SK-N-SH treated with all-trans-retinoic acid at 6 μM for 48 hours (cell line): ENCODE measurements around the gene UHRF1.

Experiments
- ATAC-seq: fragments of 200-7000 bp; cut with Tn5 transposase; 3 replicates; pipeline ENCODE4 v1.9.1; 2020; ENCODE audit warnings: mild to moderate bottlenecking, moderate library complexity
- ARNTL ChIP-seq: fragments of 450-650 bp; formaldehyde crosslinking; IDR thresholded peaks from 2 replicates; pipeline ENCODE4 v1.5.0; 2020; ENCODE audit warnings: low read depth, mild to moderate bottlenecking, moderate library complexity, borderline replicate concordance
- BACH2 ChIP-seq: fragments of 250-450 bp; sonication (Bioruptor Pico); IDR thresholded peaks from 2 replicates; pipeline ENCODE4 v1.9.0; 2021; ENCODE audit warnings: mild to moderate bottlenecking, borderline replicate concordance
- CREB5 ChIP-seq: fragments of 250-450 bp; sonication (Bioruptor Pico); IDR thresholded peaks from 2 replicates; pipeline ENCODE4 v1.5.1; 2020; ENCODE audit warnings: low read depth, mild to moderate bottlenecking, moderate library complexity
- CSDC2 ChIP-seq: fragments of 250-450 bp; sonication (Bioruptor Pico); IDR thresholded peaks from 2 replicates; pipeline ENCODE4 v1.5.0; 2020; ENCODE audit warnings: mild to moderate bottlenecking, moderate library complexity
- ESRRG ChIP-seq: fragments of 250-450 bp; sonication (Bioruptor Pico); IDR thresholded peaks from 2 replicates; pipeline ENCODE4 v1.6.1; 2021; ENCODE audit warnings: mild to moderate bottlenecking
- GLIS3 ChIP-seq: fragments of 250-450 bp; sonication (Bioruptor Pico); IDR thresholded peaks from 2 replicates; pipeline ENCODE4 v1.5.0; 2020; ENCODE audit warnings: mild to moderate bottlenecking, moderate library complexity
- ISL1 ChIP-seq: fragments of 250-450 bp; sonication (Bioruptor Pico); IDR thresholded peaks from 2 replicates; pipeline ENCODE4 v2.1.2; 2022; ENCODE audit warnings: mild to moderate bottlenecking, moderate library complexity
- OSR1 ChIP-seq: fragments of 250-450 bp; sonication (Bioruptor Pico); IDR thresholded peaks from 2 replicates; pipeline ENCODE4 v1.8.0; 2022; ENCODE audit warnings: moderate library complexity, mild to moderate bottlenecking, inconsistent platforms
- PATZ1 ChIP-seq: fragments of 250-450 bp; sonication (Bioruptor Pico); IDR thresholded peaks from 2 replicates; pipeline ENCODE4 v1.8.0; 2020; ENCODE audit warnings: mild to moderate bottlenecking, moderate library complexity, borderline replicate concordance
- POU6F1 ChIP-seq: fragments of 250-450 bp; sonication (Bioruptor Pico); IDR thresholded peaks from 2 replicates; pipeline ENCODE4 v1.8.0; 2021; ENCODE audit warnings: low read depth, mild to moderate bottlenecking, moderate library complexity, borderline replicate concordance
- PPARA ChIP-seq: fragments of 250-450 bp; sonication (Bioruptor Pico); IDR thresholded peaks from 2 replicates; pipeline ENCODE4 v1.5.0; 2020; ENCODE audit warnings: mild to moderate bottlenecking, borderline replicate concordance
- RARB ChIP-seq: fragments of 250-450 bp; sonication (Bioruptor Pico); IDR thresholded peaks from 2 replicates; pipeline ENCODE4 v1.8.0; 2021; ENCODE audit warnings: mild to moderate bottlenecking, moderate library complexity
- TCF4 ChIP-seq: fragments of 250-450 bp; sonication (Bioruptor Pico); IDR thresholded peaks from 2 replicates; pipeline ENCODE4 v1.8.0; 2021; ENCODE audit warnings: mild to moderate bottlenecking, moderate library complexity, borderline replicate concordance
- TOX ChIP-seq: fragments of 250-450 bp; sonication (Bioruptor Pico); IDR thresholded peaks from 2 replicates; pipeline ENCODE4 v1.8.0; 2021; ENCODE audit warnings: mild to moderate bottlenecking, moderate library complexity, borderline replicate concordance
- ZC3H10 ChIP-seq: fragments of 250-450 bp; sonication (Bioruptor Pico); IDR thresholded peaks from 2 replicates; pipeline ENCODE4 v1.5.1; 2021; ENCODE audit warnings: mild to moderate bottlenecking, moderate library complexity
- ZFP3 ChIP-seq: fragments of 250-450 bp; sonication (Bioruptor Pico); IDR thresholded peaks from 2 replicates; pipeline ENCODE4 v1.5.0; 2020; ENCODE audit warnings: mild to moderate bottlenecking, moderate library complexity
- ZFP30 ChIP-seq: fragments of 450-650 bp; formaldehyde crosslinking; IDR thresholded peaks from 2 replicates; pipeline ENCODE4 v1.5.0; 2022; ENCODE audit warnings: mild to moderate bottlenecking, moderate library complexity
- ZNF565 ChIP-seq: fragments of 450-650 bp; formaldehyde crosslinking; conservative IDR thresholded peaks from 2 replicates; pipeline ENCODE4 v1.5.0; 2020; ENCODE audit warnings: low read depth, mild to moderate bottlenecking, moderate library complexity
- ZNF70 ChIP-seq: fragments of 450-650 bp; formaldehyde crosslinking; IDR thresholded peaks from 2 replicates; pipeline ENCODE4 v1.5.0; 2020; ENCODE audit warnings: mild to moderate bottlenecking, moderate library complexity
- ZNF8 ChIP-seq: fragments of 450-650 bp; formaldehyde crosslinking; IDR thresholded peaks from 2 replicates; pipeline ENCODE4 v1.5.0; 2020; ENCODE audit warnings: mild to moderate bottlenecking, moderate library complexity
- TF ChIP-seq, protein P1 (sequence below): fragments of 250-450 bp; sonication (Bioruptor Pico); IDR thresholded peaks from 2 replicates; pipeline ENCODE4 v1.5.1; 2021; ENCODE audit warnings: mild to moderate bottlenecking, moderate library complexity
- TF ChIP-seq, protein P2 (sequence below): fragments of 250-450 bp; sonication (Bioruptor Pico); IDR thresholded peaks from 2 replicates; pipeline ENCODE4 v1.5.0; 2020; ENCODE audit warnings: mild to moderate bottlenecking, moderate library complexity

UHRF1 gene

GRCh38 chr19:5002143-5002542 lies 92.8 kb downstream of the UHRF1 start:
- TF ChIP-seq ZFP30 (CRISPR knock-in tag) (no peak), ISL1 (CRISPR knock-in tag) (no peak), TOX (CRISPR knock-in tag) (no peak), PATZ1 (CRISPR knock-in tag) (no peak), RARB (CRISPR knock-in tag) (no peak), BACH2 (CRISPR knock-in tag) (no peak), ZFP3 (CRISPR knock-in tag) (no peak), ARNTL (CRISPR knock-in tag) (no peak), PPARA (no peak), ZNF565 (CRISPR knock-in tag) (no peak), ZNF8 (CRISPR knock-in tag) (no peak)
- no peak for ATAC-seq

DNA sequence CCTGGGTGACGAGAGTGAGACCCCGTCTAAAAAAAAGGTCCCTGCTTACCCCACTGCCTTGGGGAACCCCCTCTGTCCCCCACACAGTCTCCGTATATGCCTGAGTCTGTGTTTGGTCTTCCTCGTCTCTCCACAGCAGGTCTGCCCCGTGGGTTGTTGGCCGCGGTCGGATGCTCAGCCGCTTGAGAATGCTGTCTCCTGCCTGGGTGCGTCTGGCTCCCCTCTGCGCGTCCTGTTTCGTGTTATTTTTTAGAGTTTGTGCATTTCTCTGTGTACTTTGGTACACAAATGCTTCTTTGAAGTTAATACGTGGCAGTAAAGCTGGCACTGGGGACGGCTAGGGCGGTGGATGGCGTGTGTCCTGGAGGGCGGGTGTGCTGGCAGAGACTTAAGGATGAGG lies 94.5 kb downstream of the UHRF1 start:
- no peak for TF ChIP-seq ZNF565 (CRISPR knock-in tag)
- no peak for TF ChIP-seq ESRRG (CRISPR knock-in tag)
- no peak for TF ChIP-seq RARB (CRISPR knock-in tag)
- TF ChIP-seq CSDC2 (CRISPR knock-in tag) = no peak
- no peak for TF ChIP-seq ZFP3 (CRISPR knock-in tag)
- no peak for TF ChIP-seq POU6F1 (CRISPR knock-in tag)
- TF ChIP-seq TCF4 = no peak
- TF ChIP-seq, all 23 proteins: peak for 0
- ATAC-seq = no peak

GRCh38 chr19:5005096-5005495 lies 95.8 kb downstream of the UHRF1 start:
- TF ChIP-seq TOX (CRISPR knock-in tag) (no peak), ZNF70 (no peak), ZNF8 (CRISPR knock-in tag) (no peak), CREB5 (no peak), ZFP30 (CRISPR knock-in tag) (no peak), GLIS3 (CRISPR knock-in tag) (no peak), ZFP3 (CRISPR knock-in tag) (no peak), TCF4 (no peak), PPARA (no peak), OSR1 (CRISPR knock-in tag) (no peak), ZNF565 (CRISPR knock-in tag) (no peak), ZC3H10 (no peak), ESRRG (CRISPR knock-in tag) (no peak), ISL1 (CRISPR knock-in tag) (no peak), ARNTL (CRISPR knock-in tag) (no peak), BACH2 (CRISPR knock-in tag) (no peak), POU6F1 (CRISPR knock-in tag) (no peak)
- TF ChIP-seq, protein P1, sequence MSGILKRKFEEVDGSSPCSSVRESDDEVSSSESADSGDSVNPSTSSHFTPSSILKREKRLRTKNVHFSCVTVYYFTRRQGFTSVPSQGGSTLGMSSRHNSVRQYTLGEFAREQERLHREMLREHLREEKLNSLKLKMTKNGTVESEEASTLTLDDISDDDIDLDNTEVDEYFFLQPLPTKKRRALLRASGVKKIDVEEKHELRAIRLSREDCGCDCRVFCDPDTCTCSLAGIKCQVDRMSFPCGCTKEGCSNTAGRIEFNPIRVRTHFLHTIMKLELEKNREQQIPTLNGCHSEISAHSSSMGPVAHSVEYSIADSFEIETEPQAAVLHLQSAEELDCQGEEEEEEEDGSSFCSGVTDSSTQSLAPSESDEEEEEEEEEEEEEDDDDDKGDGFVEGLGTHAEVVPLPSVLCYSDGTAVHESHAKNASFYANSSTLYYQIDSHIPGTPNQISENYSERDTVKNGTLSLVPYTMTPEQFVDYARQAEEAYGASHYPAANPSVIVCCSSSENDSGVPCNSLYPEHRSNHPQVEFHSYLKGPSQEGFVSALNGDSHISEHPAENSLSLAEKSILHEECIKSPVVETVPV (CRISPR knock-in tag) = no peak
- TF ChIP-seq, protein P2, sequence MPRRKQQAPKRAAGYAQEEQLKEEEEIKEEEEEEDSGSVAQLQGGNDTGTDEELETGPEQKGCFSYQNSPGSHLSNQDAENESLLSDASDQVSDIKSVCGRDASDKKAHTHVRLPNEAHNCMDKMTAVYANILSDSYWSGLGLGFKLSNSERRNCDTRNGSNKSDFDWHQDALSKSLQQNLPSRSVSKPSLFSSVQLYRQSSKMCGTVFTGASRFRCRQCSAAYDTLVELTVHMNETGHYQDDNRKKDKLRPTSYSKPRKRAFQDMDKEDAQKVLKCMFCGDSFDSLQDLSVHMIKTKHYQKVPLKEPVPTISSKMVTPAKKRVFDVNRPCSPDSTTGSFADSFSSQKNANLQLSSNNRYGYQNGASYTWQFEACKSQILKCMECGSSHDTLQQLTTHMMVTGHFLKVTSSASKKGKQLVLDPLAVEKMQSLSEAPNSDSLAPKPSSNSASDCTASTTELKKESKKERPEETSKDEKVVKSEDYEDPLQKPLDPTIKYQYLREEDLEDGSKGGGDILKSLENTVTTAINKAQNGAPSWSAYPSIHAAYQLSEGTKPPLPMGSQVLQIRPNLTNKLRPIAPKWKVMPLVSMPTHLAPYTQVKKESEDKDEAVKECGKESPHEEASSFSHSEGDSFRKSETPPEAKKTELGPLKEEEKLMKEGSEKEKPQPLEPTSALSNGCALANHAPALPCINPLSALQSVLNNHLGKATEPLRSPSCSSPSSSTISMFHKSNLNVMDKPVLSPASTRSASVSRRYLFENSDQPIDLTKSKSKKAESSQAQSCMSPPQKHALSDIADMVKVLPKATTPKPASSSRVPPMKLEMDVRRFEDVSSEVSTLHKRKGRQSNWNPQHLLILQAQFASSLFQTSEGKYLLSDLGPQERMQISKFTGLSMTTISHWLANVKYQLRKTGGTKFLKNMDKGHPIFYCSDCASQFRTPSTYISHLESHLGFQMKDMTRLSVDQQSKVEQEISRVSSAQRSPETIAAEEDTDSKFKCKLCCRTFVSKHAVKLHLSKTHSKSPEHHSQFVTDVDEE = no peak

More at GRCh38 chr19:5005096-5005495, 95.8 kb downstream of the UHRF1 start:
- no peak for ATAC-seq
